Effector CD4-positive, alpha-beta T cell (primary cell): Measurements from ENCODE around the gene MFAP3L.
"Not testable (repeated sequence)": the region's sequence is repeated elsewhere in the genome, so short reads cannot be mapped to it uniquely, and the experiment has no call there.

Experiments used
- DNase-seq: peaks from one replicate; pipeline ENCODE4 v3.0.0-alpha.2; 2020

The MFAP3L gene

DNA sequence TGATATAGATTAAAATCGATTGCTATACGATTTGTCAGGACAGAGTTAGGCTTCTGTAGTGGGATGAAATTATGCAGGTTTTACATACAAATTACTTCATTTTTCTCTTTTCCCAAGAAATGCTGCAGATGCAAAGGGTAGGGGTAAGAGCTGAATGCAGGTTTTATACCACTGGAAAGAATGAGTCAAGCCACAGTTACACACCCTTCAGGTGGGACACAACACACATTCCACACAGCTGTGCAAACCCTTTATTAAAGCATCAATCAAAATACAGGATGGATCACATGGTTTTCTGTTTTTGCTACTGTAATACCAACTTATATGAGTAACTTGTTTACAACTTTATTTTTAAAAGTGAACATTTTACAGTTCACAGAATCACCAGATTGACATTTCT is 39.8 kb downstream of the MFAP3L start:
- DNase-seq, result no peak

DNA sequence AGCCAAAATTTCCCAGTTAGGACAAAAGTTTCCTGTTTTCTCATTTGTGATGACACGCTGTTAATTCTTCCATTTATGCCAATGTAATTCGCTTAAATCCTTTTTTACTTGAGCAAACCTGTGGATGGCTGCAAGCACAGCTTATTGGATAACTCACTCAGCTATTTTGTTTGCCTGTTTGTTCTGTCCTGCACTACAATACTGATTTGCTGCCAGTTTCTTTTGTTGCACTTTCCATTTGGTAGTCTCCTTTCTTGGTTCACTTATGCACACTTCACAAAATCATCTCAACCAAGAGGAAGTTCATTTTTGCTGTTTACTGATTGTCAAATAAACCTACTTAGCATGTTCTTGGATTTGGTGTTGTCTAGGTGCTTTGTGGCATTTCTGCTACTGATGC is 40.3 kb downstream of the MFAP3L start:
- no peak for DNase-seq

DNA sequence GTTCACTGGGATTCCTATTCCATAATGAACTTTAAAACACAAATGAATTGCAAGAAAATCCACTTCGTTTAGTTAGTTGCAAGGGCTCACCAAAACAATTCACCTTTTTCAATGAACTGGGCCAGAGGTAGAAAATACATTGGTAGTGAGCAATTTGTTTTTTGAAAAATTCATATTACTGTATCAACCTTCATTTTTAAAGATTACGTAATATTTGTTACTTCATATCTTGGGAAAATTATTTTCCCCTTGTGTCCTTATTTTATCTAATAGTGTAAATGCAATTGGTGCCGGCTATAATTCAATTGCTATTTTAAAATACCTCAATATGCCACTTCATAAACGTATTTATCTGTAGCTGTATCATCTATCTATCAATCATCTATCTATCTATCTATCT is 41.5 kb downstream of the MFAP3L start:
- DNase-seq, result no peak

DNA sequence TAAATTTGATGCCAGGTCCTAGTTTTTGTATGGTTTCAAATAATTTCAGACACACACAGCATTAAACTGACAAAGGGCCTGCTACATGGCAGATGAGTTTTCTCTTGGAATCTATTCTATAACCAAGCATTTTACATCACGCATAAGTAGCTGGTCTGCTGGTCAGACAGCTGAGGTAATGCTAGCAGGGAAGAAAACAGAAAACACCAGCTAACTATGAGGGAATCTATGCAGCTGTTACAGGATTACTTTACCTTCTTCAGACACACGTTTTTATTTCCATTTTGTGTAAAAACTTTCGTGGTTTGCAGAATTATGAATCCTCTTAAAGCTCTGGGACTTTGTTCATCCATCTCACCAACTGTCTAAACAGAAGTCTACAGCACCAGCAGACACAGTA is 42.0 kb downstream of the MFAP3L start:
- no peak for DNase-seq

DNA sequence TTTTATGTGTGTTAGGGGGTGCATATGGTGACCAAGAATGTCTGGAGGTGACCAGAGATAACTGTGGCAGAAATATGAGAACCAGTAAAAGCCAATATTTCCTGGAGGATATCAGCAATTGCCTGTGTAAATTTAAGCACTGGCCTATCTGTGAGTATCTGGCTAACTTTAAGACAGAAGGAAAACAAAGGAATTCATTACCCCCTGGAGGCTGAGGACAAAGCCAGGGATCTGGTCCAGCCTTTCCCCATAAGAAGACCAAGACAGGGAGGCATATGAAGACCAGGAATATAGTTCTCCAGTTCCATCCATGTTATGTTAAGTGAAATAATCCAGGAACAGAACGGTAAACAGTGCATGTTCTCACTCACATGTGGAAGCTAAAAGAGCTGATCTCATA is 49.2 kb downstream of the MFAP3L start:
- DNase-seq, result no peak

DNA sequence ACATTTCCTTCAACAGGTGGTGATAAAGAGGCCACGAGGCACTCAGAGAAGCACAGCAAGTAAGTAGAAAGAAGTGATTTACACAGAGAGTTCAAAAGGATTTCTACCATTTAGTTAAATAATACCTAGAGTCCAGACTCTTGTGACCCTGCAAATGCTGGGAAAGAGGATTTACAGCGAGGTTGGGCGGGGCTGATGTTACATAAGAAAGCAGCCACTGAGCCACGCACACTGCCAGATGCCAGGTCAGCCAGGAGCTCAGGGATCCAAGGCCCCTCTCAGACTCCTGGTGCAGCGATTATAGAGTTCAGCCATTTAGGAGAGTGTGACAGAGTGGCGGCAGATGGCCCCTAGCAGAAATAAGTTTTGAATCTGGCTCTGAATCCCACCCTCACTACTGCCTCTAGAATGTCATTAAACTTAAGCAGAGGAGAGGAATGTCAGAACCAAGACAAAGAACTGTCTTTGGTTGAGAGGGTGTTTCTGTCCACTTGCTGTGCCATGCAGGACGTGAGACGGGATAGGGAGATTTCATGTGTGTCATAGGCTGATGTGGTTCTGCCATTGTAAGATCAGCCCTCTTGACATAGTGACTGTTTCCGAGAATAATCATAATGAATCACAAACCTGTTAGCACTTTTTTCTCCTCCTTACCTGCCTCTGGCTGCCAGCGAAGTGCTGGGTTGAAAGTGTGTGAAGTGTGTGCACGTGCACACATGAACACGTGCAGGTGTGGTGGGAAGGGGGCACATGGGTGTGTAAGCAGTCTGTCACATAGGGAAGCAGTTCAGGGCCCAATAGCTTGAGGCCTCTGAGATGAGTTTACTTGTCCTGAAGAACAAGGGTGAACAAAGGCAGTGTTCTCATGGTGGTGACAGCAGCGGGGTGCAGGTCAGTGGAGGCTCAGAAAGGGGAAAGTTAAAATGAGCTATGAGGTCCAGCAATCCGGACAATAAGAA is 50.1 kb downstream of the MFAP3L start:
- DNase-seq, result no peak

DNA sequence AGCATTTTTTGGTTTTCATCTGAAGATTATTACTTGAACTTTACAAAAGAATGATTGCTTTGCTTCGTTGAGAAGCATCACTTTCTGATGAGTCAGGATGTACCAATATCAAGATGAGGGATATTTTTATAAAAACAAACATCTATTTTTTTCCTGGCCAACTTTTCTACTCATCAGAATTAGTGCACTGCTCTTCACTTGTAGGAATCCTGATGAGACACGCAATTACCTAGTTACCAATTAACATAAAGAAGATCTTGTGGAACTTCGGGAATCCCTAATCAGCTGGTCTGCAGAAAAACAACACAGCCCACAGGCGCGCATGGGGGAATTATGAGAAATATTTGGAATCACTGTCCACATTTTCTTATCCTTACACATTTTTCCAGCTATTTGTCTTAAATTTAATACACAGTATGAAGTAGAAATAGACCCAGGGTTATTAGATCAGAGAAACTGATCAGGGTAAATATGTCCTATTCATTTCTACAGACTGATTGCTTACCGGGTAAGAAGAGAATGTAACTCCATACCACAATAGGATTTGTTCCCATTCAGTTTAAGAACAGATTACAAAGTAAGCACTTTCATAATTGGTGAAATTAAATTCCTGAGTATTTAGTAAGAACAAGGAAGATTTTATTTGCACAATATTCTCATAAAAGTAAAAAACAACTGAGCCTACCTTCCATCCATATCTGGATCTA is 50.9 kb downstream of the MFAP3L start:
- DNase-seq, result no peak

DNA sequence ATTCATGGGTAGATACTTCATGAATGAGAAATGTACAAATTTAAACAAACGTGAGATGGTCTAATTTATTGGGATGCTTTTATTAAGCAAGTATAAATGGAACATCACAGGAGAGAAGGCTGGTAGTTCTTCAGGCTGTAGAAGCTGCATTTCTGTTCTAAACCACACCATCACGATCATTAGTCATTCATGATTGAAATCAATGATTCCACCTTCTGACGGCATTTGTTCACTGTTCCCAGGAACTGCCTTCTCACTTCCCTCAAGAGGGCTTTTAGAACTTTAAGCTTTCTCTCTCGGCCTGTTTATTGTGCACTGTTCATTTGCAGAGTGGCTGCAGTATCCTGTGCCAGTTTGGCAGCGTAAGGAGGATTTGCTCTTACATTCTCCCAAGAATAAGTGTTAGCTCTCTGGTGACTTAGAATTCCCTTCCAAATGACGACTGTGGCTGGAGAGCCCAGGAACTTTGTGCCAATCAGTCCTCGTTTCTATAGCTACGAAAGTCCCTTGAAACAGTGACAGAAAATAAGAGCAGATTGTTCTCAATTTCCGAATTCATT is 54.7 kb downstream of the MFAP3L start:
- DNase-seq, result no peak

DNA sequence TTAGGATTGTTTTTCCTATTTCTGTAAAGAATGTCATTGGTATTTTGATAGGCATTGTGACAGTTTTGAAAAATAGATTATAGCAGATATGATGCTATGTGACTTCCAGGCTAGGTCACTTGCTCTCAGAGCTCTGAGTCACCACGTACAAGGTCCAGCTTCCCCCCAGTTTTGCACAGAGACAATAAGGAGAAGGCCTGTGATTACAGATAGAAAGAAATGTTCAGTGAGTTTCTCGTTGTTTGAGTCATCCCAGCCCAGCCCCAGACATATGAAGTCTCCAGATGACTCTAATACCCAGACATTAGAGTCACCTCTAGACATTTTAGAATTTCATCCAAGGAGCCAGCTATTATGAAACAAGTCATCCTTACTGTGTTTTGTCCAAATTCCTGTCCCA is 57.2 kb downstream of the MFAP3L start:
- no peak for DNase-seq

DNA sequence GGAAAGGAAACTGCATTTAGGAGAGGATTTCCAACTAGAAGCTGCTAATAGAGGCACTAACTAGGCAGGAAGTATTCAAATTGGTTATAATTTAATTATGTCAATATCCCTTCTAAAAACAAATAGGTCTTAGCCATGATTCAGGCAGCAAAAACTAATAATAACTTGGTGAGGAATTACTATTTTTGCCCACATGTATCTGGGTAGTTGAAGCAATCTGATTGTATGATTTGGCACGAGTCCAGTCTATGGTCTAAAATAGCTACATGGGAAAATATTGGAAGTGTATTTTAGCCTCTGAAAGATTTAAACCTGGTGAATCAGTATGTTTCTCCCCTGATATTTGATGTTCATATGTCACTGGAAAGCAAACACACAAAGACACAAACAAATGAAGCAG is 62.2 kb downstream of the MFAP3L start:
- no peak for DNase-seq

DNA sequence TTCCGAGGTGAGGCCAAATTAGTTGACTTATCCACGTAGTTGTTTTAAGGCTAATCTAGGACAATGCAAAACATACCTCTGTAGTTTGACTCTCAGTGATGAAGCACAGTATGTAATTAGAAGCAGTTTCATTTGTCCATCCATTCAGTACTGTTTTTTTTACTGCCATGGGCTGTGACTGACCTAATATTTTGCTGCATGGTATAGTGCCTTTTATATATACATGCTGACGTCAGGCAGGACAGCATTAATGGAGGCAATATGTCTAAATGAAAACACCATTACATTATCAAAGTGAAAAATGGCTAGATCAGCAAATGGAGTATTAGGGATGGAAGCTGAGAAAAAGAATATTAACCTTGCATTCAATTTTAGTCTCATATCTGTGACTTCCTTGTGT is 66.9 kb downstream of the MFAP3L start:
- DNase-seq, result no peak

DNA sequence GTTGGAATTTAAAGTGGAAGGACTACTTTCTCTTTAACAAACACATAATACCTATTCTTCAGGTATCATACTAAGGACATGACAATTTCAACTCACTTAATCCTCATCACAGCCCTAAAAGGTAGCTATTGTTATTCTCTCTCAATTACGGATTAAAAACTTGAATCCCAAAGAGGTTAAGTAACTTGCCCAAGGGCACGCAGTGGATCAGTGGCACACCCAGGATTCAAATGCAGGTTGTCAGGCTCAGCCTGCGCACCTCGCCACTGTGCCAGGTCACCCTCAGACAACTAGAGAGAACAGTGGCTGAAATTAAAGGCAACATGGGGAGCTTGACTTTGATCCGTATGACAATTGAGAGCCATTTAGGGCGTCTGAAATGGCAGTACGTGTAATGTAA is 67.6 kb downstream of the MFAP3L start:
- DNase-seq, result no peak

DNA sequence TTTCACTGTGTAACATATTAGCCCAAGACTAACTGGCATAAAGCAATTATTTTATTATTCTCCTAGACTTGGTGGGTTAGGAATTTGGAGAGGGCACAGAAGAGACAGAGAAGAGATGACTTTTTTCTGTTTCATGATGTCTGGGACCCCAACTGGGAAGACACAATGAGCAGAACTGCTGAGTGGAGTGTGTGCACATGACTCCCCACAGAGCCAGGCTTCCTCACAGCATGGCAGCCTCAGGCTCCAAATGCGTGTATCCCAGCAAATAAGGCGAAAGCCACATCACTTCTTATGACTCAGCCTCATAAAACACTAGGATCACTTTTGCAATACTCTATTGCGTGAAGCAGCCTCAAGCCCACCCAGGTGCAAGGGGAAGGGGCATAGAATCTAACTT is 68.4 kb downstream of the MFAP3L start:
- DNase-seq, result no peak

DNA sequence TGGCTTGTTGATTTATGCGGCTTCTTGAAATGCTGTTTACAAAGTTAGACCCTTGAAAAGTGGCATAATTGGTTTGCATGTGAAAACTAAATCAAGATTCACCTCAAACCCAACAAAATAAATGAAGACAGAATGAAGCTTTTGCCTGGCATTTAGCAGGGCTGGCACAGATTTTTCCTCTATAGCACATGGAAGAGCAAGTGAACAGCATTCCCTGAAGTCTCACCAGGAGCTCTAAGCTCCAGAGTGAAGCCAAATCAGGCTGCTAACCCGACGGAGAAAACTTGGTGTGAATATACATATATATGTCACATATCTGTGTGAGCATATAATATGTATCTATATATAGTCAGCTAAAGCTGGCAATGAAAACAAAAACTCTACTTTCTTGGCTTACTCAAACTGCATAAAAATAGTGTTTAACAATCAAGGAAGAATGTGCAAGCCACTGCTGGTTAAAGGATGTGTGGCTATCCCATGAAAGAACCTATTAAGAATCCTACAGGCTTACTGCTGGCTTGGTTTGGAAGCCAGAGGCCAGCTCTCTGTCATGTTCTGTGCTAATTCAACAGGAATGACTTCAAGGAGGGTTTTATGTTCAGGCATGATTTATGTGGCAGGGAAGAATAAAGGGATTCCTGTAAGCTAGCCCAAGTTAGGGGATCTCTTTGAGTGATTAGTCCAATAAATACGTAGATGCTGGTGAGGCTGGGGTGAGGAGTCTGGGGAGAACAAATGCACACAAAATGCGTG is 69.9 kb downstream of the MFAP3L start:
- DNase-seq, result no peak

DNA sequence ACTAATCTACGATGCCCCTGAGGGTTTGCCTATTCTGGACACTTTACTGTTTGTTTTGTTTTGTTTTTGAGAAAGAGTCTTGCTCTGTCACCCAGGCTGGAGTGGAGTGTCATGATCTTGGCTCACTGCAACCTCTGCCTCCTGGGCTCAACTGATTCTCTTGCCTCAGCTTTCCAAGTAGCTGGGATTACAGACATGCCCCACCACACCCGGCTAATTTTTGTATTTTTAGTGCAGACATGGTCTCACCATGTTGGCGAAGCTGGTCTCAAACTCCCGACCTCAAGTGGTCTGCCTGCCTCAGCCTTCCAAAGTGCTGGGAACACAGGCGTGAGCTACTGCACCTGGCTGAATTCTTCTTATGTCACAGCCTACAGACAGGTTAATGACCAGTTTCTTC is 70.7 kb downstream of the MFAP3L start:
- no peak for DNase-seq

DNA sequence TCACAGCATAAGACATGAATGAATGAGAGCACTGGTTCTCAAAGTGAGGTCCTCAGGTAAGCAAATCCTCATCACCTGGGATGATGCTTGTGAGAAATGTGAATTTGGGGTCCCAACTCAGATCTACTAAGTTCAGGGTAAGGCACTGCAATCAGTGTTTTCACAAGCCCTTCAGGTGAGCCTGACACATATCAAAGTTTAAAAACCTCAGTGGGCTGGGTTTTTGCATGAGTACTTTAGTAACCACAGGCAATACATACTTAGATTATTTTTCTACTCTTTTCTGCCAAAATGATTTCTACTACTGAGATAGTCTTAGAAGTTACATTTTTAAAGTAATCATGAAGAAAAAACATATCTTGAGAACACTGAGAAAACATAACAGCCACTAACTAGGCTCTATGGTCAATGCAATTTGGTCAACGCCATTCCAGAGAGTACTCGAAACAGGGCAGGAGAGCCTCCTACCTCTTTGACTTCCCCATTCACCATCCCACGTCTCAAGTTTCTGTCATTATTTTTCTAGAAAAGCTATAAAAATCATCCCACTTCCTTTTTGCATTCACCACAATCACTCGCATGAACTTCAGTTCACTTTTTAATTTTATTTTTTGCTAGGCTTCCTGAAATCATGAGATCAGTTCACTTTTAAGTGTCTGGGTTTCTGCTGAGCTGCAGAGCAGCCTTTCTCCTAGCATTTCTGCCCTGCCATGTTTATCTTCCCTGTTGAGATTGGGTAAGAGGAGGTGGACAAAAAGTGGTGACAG is 73.8 kb downstream of the MFAP3L start:
- no peak for DNase-seq

DNA sequence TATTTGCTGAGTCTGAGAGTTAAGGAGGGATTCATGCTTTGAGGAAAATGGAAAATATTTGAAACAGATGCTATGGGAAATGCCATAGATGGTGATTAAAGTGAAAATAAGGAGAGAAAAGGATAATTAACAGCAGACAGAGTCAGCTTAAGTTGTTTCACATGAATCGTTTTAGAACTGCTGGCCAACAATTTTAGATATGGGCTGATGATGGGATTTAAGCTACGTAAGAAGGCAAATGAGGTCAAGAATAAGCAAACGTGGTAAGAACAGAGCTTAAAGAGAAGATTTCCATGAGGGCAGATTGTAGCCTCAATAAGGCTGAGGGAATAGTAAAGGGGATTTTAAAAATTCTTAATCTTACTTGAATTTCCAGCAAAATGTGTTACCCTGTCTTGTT is 77.9 kb downstream of the MFAP3L start:
- no peak for DNase-seq

DNA sequence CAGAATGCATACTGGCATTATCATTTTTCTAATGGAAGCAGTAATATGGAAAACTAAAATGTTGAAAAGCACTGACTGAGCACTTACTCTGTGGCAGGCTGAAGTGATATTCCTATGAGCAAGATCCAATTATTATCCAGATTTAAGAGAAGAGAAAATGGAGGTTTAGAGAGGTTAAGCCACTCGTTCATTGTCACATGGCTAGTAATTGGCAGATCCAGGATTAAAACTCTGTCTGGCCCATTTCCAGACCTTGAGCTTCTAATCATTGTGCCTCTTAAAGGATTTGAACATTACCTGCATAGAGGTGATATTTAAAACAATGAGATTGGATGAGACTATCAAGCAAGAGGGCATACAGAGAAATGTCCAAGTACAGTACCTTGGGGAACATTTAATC is 80.6 kb downstream of the MFAP3L start:
- no peak for DNase-seq

DNA sequence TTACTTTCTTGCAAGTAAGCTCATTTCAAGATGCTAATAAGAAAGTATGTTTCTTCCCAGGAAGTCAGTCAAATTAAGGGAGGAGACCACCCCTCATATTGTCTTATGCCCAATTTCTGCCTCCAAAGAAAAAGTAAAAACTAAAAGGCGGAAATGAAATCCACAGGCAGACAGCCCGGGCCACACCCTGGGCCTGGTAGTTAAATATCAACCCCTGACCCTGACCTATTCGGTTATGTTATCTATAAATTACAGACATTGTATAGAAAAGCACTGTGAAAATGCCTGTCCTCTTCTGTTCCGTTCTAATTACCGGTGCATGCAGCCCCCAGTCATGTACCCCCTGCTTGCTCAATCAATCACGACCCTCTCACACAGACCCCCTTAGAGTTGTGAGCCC is 82.6 kb downstream of the MFAP3L start:
- not testable (repeated sequence) for DNase-seq

DNA sequence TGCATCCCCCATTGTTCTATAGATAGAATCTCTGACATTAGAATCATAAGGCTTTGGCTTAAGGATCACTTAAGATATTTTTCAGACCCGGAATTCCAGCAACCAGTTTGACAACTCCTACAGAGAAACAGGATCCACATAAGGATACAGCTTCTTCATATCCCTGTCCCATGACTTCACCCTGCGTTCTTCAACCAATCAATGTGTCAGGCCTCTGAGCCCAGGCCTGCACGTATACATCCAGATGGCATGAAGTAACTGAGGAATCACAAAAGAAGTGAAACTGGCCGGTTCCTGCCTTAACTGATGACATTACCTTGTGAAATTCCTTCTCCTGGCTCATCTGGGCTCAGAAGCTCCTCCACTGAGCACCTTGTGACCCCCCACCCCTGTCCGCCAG is 85.1 kb downstream of the MFAP3L start:
- DNase-seq, result no peak

DNA sequence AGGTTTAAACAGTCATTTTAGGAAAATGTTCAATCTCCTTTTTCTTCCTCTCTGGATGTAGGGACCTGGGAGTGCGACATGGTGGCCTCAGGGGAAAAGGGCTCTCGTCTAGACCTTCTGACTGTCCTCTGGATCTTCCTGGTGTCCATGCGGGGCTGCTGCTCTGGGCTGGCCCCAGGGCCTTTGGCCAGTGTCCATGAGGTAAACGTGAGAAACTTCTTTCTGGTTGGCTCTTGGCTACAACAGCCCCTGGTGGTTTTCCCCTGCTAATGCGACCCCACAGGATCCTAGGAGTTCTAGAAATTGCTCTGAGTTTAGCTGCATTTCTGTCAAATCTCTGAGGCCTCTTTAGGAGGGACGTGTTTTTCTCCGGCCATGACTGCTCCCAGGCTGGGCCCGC is 85.7 kb downstream of the MFAP3L start:
- DNase-seq, result no peak
